GM12801 (cell line): ENCODE measurements around the gene CHD8.

Source experiments
- CTCF ChIP-seq: IDR thresholded peaks from one replicate; pipeline ENCODE4 v1.5.1; 2011; ENCODE audit warnings: control low read depth; ENCODE audit not compliant: insufficient read length; ENCODE audit errors: extremely low read depth

The CHD8 gene

GRCh38 chr14:21455912-21456667, at the start of gene CHD8:
Gene CHD8 (minus strand): TSS chr14:21456123. CDS start chr14:21431643, 24,480 bp downstream.
- no peak for TF ChIP-seq CTCF

GRCh38 chr14:21505012-21505553, 49.2 kb upstream of the CHD8 start:
- no peak for TF ChIP-seq CTCF

GRCh38 chr14:21503376-21503775, 47.5 kb upstream of the CHD8 start:
- no peak for TF ChIP-seq CTCF

GRCh38 chr14:21501568-21501967, 45.6 kb upstream of the CHD8 start:
- TF ChIP-seq CTCF: no peak

GRCh38 chr14:21498540-21499526, 42.9 kb upstream of the CHD8 start:
- no peak for TF ChIP-seq CTCF

GRCh38 chr14:21496453-21496852, 40.5 kb upstream of the CHD8 start:
- no peak for TF ChIP-seq CTCF
